ENCODE measurements around the gene LIMK1. TPM values are rescaled to one million over a fixed set of nuclear protein-coding genes. Genes with fewer than 3 reads are reported as not detected.

LIMK1 gene
- total and polyA plus RNA-seq, 11 donors = 6.3 to 23.2 (median 10.8) TPM

GRCh38 chr7:74083928-74084721 lies 521 bp downstream of the LIMK1 start:
- H3K4me1 ChIP-seq = peaks cover 0 to 27% (median 14%) of the 10 kb centered on the region in 12 donors
- H3K27me3 ChIP-seq = no peaks in the 10 kb centered on the region
- 3 to 10% (median 5%) methylated on average over 9 to 61 of the region's 61 CpGs for WGBS, 4 donors
- no peaks in the 10 kb centered on the region for H3K9me3 ChIP-seq
- H3K4me3 ChIP-seq = peak overlapping the region; percentile 50 to 89 (median 75)
- peak in 3 of 5 donors; percentile 42 to 75 (median 55) for DNase-seq
- H3K36me3 ChIP-seq = peaks cover 0 to 21% (median 0%) of the 10 kb centered on the region in 9 donors
- ATAC-seq = peak; percentile 17 to 41 (median 31)
- intact Hi-C loops (cut with DNase I) = loop anchor here in 3 of 10 donors (5.0 to 10.0 kb wide), 2 partner anchors 91 to 93 kb away; partner anchors contain the start of gene EIF4H (in 2 of the 3)
- peak overlapping the region in 5 of 12 donors; percentile 35 to 60 (median 57) for H3K27ac ChIP-seq
- TF ChIP-seq CTCF (IDR thresholded peaks at IDR 0.05) = no peak
- no peak for TF ChIP-seq POLR2A (IDR thresholded peaks at IDR 0.05)

- Histone ChIP-seq H3K9me3 (no peaks in the 10 kb centered on the region), H3K36me3 (peaks cover 0 to 21% (median 0%) of the 10 kb centered on the region in 9 donors), H3K27me3 (no peaks in the 10 kb centered on the region), H3K27ac (peak overlapping the region in 3 of 12 donors; percentile 57 to 60 (median 60)), H3K4me1 (peaks cover 0 to 27% (median 14%) of the 10 kb centered on the region in 12 donors), H3K4me3 (peak overlapping the region; percentile 50 to 89 (median 75))
- intact Hi-C loops (cut with DNase I) = loop anchor here in 3 of 10 donors (5.0 to 10.0 kb wide), 2 partner anchors 90 to 92 kb away; partner anchors contain the start of gene EIF4H (in 2 of the 3)
- DNase-seq (no peak), ATAC-seq (peak in 3 of 4 donors; percentile 1 to 5 (median 4))
- no peak for TF ChIP-seq CTCF (IDR thresholded peaks at IDR 0.05)
- 64 to 79% (median 76%) methylated on average over 6 of the region's 6 CpGs for WGBS, 4 donors
Observed at GRCh38 chr7:74084722-74085578, 1.3 kb downstream of the LIMK1 start.

GRCh38 chr7:74087791-74088453 lies 4.3 kb downstream of the LIMK1 start:
- H3K4me1 ChIP-seq = peaks cover 0 to 35% (median 22%) of the 10 kb centered on the region in 12 donors
- peaks cover 0 to 21% (median 0%) of the 10 kb centered on the region in 9 donors for H3K36me3 ChIP-seq
- ATAC-seq (no peak), DNase-seq (no peak)
- no peak overlapping the region for H3K27ac ChIP-seq
- no peak overlapping the region for H3K4me3 ChIP-seq
- H3K27me3 ChIP-seq = no peaks in the 10 kb centered on the region
- 95 to 97% (median 95%) methylated on average over 10 of the region's 10 CpGs for WGBS, 4 donors
- intact Hi-C loops (cut with DNase I) = loop anchor here in 2 of 10 donors (10.0 kb wide), 1 partner anchor 87 kb away; the partner anchor contains the start of gene EIF4H (in 2 of the 2)
- TF ChIP-seq POLR2A (IDR thresholded peaks at IDR 0.05) (no peak), CTCF (IDR thresholded peaks at IDR 0.05) (no peak)
- H3K9me3 ChIP-seq = no peaks in the 10 kb centered on the region
